GM23338 (cell line): ENCODE measurements around the gene LYSMD3. TPM values are rescaled to one million over a fixed set of nuclear protein-coding genes. Genes with fewer than 3 reads are reported as not detected.
A peak's percentile ranks its signal among the peaks of the same experiment; 100 is the strongest.

ENCODE experiments used
- ATAC-seq: fragments of 200-7000 bp; cut with Tn5 transposase; 3 replicates; pipeline ENCODE4 v1.9.1; 2020
- DNase-seq: peaks from one replicate; pipeline ENCODE4 v3.0.0-alpha.2; 2015; ENCODE audit warnings: low spot score
- H2AFZ ChIP-seq: fragments of 200-600 bp; sonication (generic); 2 replicates; pipeline ENCODE4 v1.8.0; 2016; ENCODE audit warnings: antibody characterized with exemption, mild to moderate bottlenecking, moderate library complexity
- H3F3A ChIP-seq: fragments of 200-600 bp; sonication (generic); replicated peaks from 2 replicates; pipeline ENCODE4 v1.8.0; 2017; ENCODE audit warnings: antibody characterized with exemption, mixed run types, low read depth
- H3K27ac ChIP-seq: fragments of 200-600 bp; sonication (generic); 2 replicates; pipeline ENCODE4 v1.6.1; 2016; ENCODE audit warnings: low read depth
- H3K27me3 ChIP-seq: fragments of 200-600 bp; sonication (generic); 2 replicates; pipeline ENCODE4 v1.8.0; 2016; ENCODE audit warnings: mild to moderate bottlenecking, mixed run types, moderate library complexity; ENCODE audit not compliant: insufficient read depth
- H3K36me3 ChIP-seq: fragments of 200-600 bp; sonication (generic); 2 replicates; pipeline ENCODE4 v1.8.0; 2016; ENCODE audit warnings: mild to moderate bottlenecking; ENCODE audit not compliant: insufficient read depth
- H3K4me1 ChIP-seq: fragments of 200-600 bp; sonication (generic); 2 replicates; pipeline ENCODE4 v1.8.0; 2016; ENCODE audit warnings: mild to moderate bottlenecking, moderate library complexity; ENCODE audit not compliant: insufficient read depth
- H3K4me2 ChIP-seq: fragments of 200-600 bp; sonication (generic); 2 replicates; pipeline ENCODE4 v1.7.1; 2017; ENCODE audit warnings: mixed run types
- H3K4me3 ChIP-seq: fragments of 200-600 bp; sonication (generic); 2 replicates; pipeline ENCODE4 v1.6.1; 2016; ENCODE audit warnings: mixed run types
- H3K79me2 ChIP-seq: fragments of 200-600 bp; sonication (generic); replicated peaks from 2 replicates; pipeline ENCODE4 v1.8.0; 2017; ENCODE audit warnings: mild to moderate bottlenecking; ENCODE audit not compliant: insufficient read depth
- H3K9me2 ChIP-seq: fragments of 200-600 bp; sonication (generic); 2 replicates; pipeline ENCODE4 v1.8.0; 2017; ENCODE audit not compliant: insufficient read depth
- H4K20me1 ChIP-seq: fragments of 200-600 bp; sonication (generic); replicated peaks from 2 replicates; pipeline ENCODE4 v1.8.0; 2017; ENCODE audit warnings: mild to moderate bottlenecking; ENCODE audit not compliant: insufficient read depth
- H3K27ac Mint-ChIP-seq: 2 replicates; pipeline ENCODE4 v1.8.0; 2020; ENCODE audit warnings: inconsistent platforms, mild to moderate bottlenecking, moderate library complexity, mixed read lengths
- H3K27me3 Mint-ChIP-seq: 3 replicates; pipeline ENCODE4 v1.8.0; 2022; ENCODE audit warnings: low read depth, mild to moderate bottlenecking, moderate library complexity, mixed read lengths, inconsistent platforms; ENCODE audit not compliant: insufficient read depth, poor library complexity
- H3K36me3 Mint-ChIP-seq: 3 replicates; pipeline ENCODE4 v1.8.0; 2021; ENCODE audit warnings: low read depth, mild to moderate bottlenecking, inconsistent platforms, moderate library complexity, mixed read lengths
- H3K4me1 Mint-ChIP-seq: 3 replicates; pipeline ENCODE4 v1.8.0; 2020; ENCODE audit warnings: mild to moderate bottlenecking, inconsistent platforms, mixed read lengths
- H3K4me3 Mint-ChIP-seq: 3 replicates; pipeline ENCODE4 v1.8.0; 2021; ENCODE audit warnings: moderate library complexity, mild to moderate bottlenecking, inconsistent platforms, mixed read lengths
- H3K9me3 Mint-ChIP-seq: 3 replicates; pipeline ENCODE4 v1.8.0; 2020; ENCODE audit warnings: moderate library complexity, mild to moderate bottlenecking, inconsistent platforms, mixed read lengths
- CTCF ChIP-seq, 2 experiments: fragments of 200-600 bp in 1 of 2; sonication (generic) in 1 of 2; conservative IDR thresholded peaks; 2 replicates each; pipeline versions ENCODE4 v1.5.1 to v1.6.1; 2016 to 2017; ENCODE audit warnings: antibody characterized with exemption in 2 of 2, low read depth in 2 of 2, mild to moderate bottlenecking in 2 of 2, moderate library complexity in 1 of 2
- EZH2 ChIP-seq: fragments of 200-600 bp; sonication (generic); IDR thresholded peaks from one replicate; pipeline ENCODE4 v1.8.0; 2017; ENCODE audit warnings: antibody characterized with exemption, mild to moderate bottlenecking, low read depth; ENCODE audit not compliant: unreplicated experiment
- EZH2phosphoT487 ChIP-seq: fragments of 200-600 bp; sonication (generic); IDR thresholded peaks from one replicate; pipeline ENCODE4 v1.8.1; 2018; ENCODE audit warnings: antibody characterized with exemption; ENCODE audit not compliant: unreplicated experiment
- POLR2AphosphoS5 ChIP-seq: IDR thresholded peaks from 2 replicates; pipeline ENCODE4 v1.6.1; 2016; ENCODE audit warnings: antibody characterized with exemption, low read depth
- REST ChIP-seq: IDR thresholded peaks from one replicate; pipeline ENCODE4 v1.6.1; 2018; ENCODE audit warnings: antibody characterized with exemption; ENCODE audit not compliant: unreplicated experiment
- STAT1 ChIP-seq: IDR thresholded peaks from one replicate; pipeline ENCODE4 v1.6.1; 2016; ENCODE audit warnings: antibody characterized with exemption; ENCODE audit not compliant: unreplicated experiment
- ZNF114 ChIP-seq: fragments of 250-450 bp; sonication (Bioruptor Pico); IDR thresholded peaks from 2 replicates; pipeline ENCODE4 v1.5.0; 2020; ENCODE audit warnings: mild to moderate bottlenecking, moderate library complexity
- ZNF331 ChIP-seq: fragments of 250-450 bp; sonication (Bioruptor Pico); IDR thresholded peaks from 2 replicates; pipeline ENCODE4 v1.5.0; 2020; ENCODE audit warnings: low read depth, mild to moderate bottlenecking, moderate library complexity
- ZNF462 ChIP-seq: fragments of 250-450 bp; sonication (Bioruptor Pico); IDR thresholded peaks from 2 replicates; pipeline ENCODE4 v1.5.0; 2020; ENCODE audit warnings: mild to moderate bottlenecking, moderate library complexity
- polyA plus RNA-seq: library from polyadenylated mRNA; unstranded; fragments of >200 nt; fragmentation: Nextera tagmentation; extraction: Ambion mirVana; gene quantifications from 2 replicates; pipeline ENCODE4 v1.2.1, GENCODE V29; 2016
- total RNA-seq: library from RNA; depleted of rRNA; stranded (reverse); fragments of >200 nt; shearing (Covaris generic); gene quantifications from 2 replicates; pipeline ENCODE4 v1.2.3, GENCODE V29; 2014
- TF ChIP-seq, protein P1 (sequence below): IDR thresholded peaks from 2 replicates; pipeline ENCODE4 v1.6.1; 2016; ENCODE audit warnings: antibody characterized with exemption

LYSMD3 gene
- total and polyA plus RNA-seq, 2 experiments from 2014 or later, result 10.7 to 19.6 TPM

- no peak for TF ChIP-seq ZNF462 (CRISPR knock-in tag)
- TF ChIP-seq, protein P1, sequence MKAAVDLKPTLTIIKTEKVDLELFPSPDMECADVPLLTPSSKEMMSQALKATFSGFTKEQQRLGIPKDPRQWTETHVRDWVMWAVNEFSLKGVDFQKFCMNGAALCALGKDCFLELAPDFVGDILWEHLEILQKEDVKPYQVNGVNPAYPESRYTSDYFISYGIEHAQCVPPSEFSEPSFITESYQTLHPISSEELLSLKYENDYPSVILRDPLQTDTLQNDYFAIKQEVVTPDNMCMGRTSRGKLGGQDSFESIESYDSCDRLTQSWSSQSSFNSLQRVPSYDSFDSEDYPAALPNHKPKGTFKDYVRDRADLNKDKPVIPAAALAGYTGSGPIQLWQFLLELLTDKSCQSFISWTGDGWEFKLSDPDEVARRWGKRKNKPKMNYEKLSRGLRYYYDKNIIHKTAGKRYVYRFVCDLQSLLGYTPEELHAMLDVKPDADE, result no peak
- no peak for TF ChIP-seq ZNF114 (CRISPR knock-in tag)
- no peak for TF ChIP-seq EZH2
- no peak for TF ChIP-seq CTCF (conservative IDR thresholded peaks at IDR 0.05; ENCODE audit: low read depth in 2 of 2)
- no peak for TF ChIP-seq POLR2AphosphoS5
These were observed 32.4 kb upstream of the LYSMD3 start (continued) for GRCh38 chr5:90561766-90562165.

DNA sequence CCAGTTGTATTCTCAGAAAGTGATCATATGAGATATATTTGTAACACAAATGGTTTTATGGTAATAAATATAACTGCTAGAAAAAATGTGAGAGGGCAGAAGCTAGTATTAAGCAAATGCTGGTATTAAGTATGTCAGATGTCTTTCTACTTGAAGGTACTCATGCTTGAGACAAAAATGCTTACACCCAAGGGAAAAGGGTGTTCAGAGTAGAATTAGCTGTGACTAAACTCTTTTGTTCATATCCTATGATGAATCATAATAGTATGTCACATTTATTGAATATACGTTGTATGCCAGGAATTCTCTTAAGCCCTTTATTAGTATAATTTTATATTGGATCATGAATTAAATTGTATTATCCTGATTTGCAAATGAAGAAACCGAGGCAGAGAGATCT is 31.4 kb upstream of the LYSMD3 start:
- 0 out of 2 replicates have a peak, but pooled peaks cover 3% of the 10 kb centered on the region for H3F3A ChIP-seq
- H3K4me1 ChIP-seq, result peaks cover 77% of the 10 kb centered on the region
- no peak for TF ChIP-seq STAT1
- no peak for TF ChIP-seq ZNF331 (CRISPR knock-in tag)
- TF ChIP-seq CTCF (conservative IDR thresholded peaks at IDR 0.05; ENCODE audit: low read depth in 2 of 2), result no peak
- TF ChIP-seq EZH2, result no peak
- no peak for TF ChIP-seq REST
- no peak for TF ChIP-seq EZH2phosphoT487
- H2AFZ ChIP-seq, result no peak overlapping the region
- no peaks in the 10 kb centered on the region for H3K36me3 ChIP-seq
- H3K79me2 ChIP-seq, result peaks cover 63% of the 10 kb centered on the region
- peak overlapping the region; percentile 90 for H3K4me3 Mint-ChIP-seq
- H4K20me1 ChIP-seq, result peaks cover 5% of the 10 kb centered on the region
- 0 out of 2 replicates have a peak overlapping the region, but pooled peaks have one; percentile 47 for H3K27ac Mint-ChIP-seq
- peaks cover 5% of the 10 kb centered on the region for H3K27me3 Mint-ChIP-seq
- no peaks in the 10 kb centered on the region; the same call in 2 of the 3 replicates for H3K9me3 Mint-ChIP-seq
- ATAC-seq (no peak), DNase-seq (no peak)
- no peak overlapping the region for H3K27ac ChIP-seq
- H3K4me1 Mint-ChIP-seq, result peaks cover 67% of the 10 kb centered on the region
- H3K4me3 ChIP-seq, result peak overlapping the region; percentile 80
- peak overlapping the region; percentile 85 for H3K4me2 ChIP-seq
- H3K36me3 Mint-ChIP-seq, result peaks cover 10% of the 10 kb centered on the region
- no peaks in the 10 kb centered on the region for H3K27me3 ChIP-seq
- H3K9me2 ChIP-seq, result no peaks in the 10 kb centered on the region
